ENCODE results near the gene NTNG1.

GRCh38 chr1:107474877-107475612 is 334.2 kb downstream of the NTNG1 start:
- TF ChIP-seq NFRKB (IDR thresholded peaks at IDR 0.05) (no peak), FOXA1 (IDR thresholded peaks at IDR 0.05) (no peak), ELF4 (IDR thresholded peaks at IDR 0.05) (no peak), SP1 (IDR thresholded peaks at IDR 0.05) (no peak), FOXM1 (IDR thresholded peaks at IDR 0.05; ENCODE audit: borderline replicate concordance) (no peak), LEF1 (IDR thresholded peaks at IDR 0.05; ENCODE audit: borderline replicate concordance) (no peak), ARNT (IDR thresholded peaks at IDR 0.05) (no peak), BHLHE40 (IDR thresholded peaks at IDR 0.05; ENCODE audit: borderline replicate concordance) (no peak), ZNF384 (IDR thresholded peaks at IDR 0.05) (no peak), SUZ12 (IDR thresholded peaks at IDR 0.05) (no peak), TARDBP (IDR thresholded peaks at IDR 0.05) (no peak), FOXK2 (IDR thresholded peaks at IDR 0.05) (no peak)

Measured in HEK293T (cell line).